ENCODE measurements around the gene NFATC4. TPM values are rescaled to one million over a fixed set of nuclear protein-coding genes. Genes with fewer than 3 reads are reported as not detected.
A peak's percentile ranks its signal among the peaks of the same experiment; 100 is the strongest.
"Not testable (repeated sequence)": the region's sequence is repeated elsewhere in the genome, so short reads cannot be mapped to it uniquely, and the experiment has no call there.

Gene NFATC4
- total RNA-seq, 1 donor from 2014 or later: 44.3 TPM

GRCh38 chr14:24387009-24387345 lies 19.0 kb downstream of the NFATC4 start:
- H3K4me1 Mint-ChIP-seq: no peaks in the 10 kb centered on the region
- H3K27me3 Mint-ChIP-seq (ENCODE audit: low read depth): peaks cover 38% of the 10 kb centered on the region
- DNase-seq (ENCODE audit: low read depth, low spot score): no peak
- no peaks in the 10 kb centered on the region for H3K36me3 Mint-ChIP-seq (ENCODE audit: low read depth)
- TF ChIP-seq CTCF (conservative IDR thresholded peaks at IDR 0.05): no peak
- H3K27ac Mint-ChIP-seq (ENCODE audit: unreplicated experiment): no peak overlapping the region
- H3K4me3 Mint-ChIP-seq: no peak overlapping the region
- no peaks in the 10 kb centered on the region for H3K9me3 Mint-ChIP-seq

DNA sequence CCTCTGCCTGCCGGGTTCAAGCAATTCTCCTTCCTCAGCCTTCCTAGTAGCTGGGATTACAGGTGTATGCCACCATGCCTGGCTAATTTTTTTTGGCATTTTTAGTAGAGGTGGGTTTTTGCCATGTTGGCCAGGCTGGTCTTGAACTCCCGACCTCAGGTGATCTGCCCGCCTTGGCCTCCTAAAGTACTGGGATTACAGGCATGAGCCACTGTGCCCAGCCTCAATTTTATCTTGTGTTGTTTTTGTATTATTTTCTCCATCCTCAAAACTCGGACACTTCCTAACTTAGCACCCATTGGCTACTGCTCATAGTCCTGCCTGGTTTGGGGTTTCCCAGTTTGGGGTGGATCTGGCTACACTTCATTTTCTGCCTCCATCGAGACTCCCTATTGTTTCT lies 19.6 kb downstream of the NFATC4 start:
- H3K27me3 Mint-ChIP-seq (ENCODE audit: low read depth): peaks cover 41% of the 10 kb centered on the region
- H3K4me3 Mint-ChIP-seq; H3K27ac Mint-ChIP-seq (ENCODE audit: unreplicated experiment); H3K4me1 Mint-ChIP-seq; DNase-seq (ENCODE audit: low read depth, low spot score); H3K9me3 Mint-ChIP-seq; H3K36me3 Mint-ChIP-seq (ENCODE audit: low read depth): not testable (repeated sequence)

DNA sequence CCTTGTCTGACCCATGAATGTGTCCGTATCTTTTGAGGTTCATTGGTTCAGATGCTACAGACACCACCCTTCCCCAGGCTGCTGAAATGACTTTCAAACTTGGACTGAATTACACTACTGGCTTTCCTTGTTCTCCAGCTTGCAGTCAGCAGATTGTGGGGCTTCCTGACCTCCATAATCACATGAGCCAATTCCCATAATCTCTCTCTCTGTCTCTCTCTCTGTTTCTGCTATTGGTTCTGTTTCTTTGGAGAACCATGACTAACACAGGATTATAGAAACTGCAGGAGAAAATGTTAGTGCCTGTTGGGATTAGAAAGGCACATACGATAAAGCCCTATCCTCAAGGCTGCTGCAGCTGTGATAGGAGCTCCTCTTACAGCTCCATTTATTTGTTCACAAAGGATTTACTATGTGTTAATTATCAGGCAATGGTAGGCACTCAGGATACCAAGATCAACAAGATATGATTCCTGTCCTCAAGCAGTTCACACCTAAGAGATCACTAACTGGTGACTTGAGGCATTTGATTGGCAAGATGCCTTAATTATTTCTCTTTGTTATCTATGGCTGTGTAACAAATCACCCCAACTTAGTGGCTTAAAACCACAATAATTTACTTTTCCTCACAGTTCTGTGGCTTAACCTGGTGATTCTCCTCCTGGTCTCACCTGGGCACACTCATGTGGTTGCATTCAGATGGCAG lies 20.6 kb downstream of the NFATC4 start:
- Mint-ChIP-seq H3K27ac (ENCODE audit: unreplicated experiment) (no peak overlapping the region), H3K9me3 (no peaks in the 10 kb centered on the region), H3K27me3 (ENCODE audit: low read depth) (peaks cover 41% of the 10 kb centered on the region), H3K4me1 (no peaks in the 10 kb centered on the region), H3K4me3 (no peak overlapping the region), H3K36me3 (ENCODE audit: low read depth) (no peaks in the 10 kb centered on the region)
- DNase-seq (ENCODE audit: low read depth, low spot score): no peak
- no peak for TF ChIP-seq CTCF (conservative IDR thresholded peaks at IDR 0.05)

DNA sequence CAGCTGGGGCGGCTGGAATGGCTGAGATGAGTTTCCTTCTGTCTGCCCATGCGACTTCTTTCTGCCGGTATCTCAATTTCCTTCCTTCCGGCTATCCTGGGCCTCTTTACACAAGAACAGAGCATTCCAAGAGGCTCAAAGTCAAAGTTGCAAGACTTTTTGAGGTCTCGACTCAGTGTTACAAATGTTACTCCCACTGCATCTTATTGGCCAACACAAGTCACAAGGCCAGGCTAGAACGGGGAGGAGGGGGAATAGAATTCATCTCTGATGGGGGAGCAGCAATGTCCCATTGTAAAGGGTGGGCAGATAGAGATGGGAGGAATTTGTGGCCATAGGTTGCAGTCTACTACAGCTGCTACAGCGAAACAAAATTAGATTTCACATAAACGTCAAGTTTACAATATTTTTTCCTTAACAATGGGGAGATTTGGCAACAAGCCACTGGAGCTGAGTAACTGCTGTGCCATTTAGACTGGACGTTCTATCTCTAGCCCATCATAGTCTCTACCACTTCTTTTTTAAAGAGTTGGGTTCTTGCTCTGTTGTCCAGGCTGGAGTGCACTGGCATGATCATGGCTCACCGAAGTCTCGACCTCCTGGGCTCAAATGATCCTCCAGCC lies 21.4 kb downstream of the NFATC4 start:
- Mint-ChIP-seq H3K4me1 (no peaks in the 10 kb centered on the region), H3K27ac (ENCODE audit: unreplicated experiment) (no peak overlapping the region), H3K9me3 (no peaks in the 10 kb centered on the region), H3K27me3 (ENCODE audit: low read depth) (peaks cover 37% of the 10 kb centered on the region), H3K4me3 (no peak overlapping the region), H3K36me3 (ENCODE audit: low read depth) (no peaks in the 10 kb centered on the region)
- no peak for TF ChIP-seq CTCF (conservative IDR thresholded peaks at IDR 0.05)
- no peak for DNase-seq (ENCODE audit: low read depth, low spot score)

DNA sequence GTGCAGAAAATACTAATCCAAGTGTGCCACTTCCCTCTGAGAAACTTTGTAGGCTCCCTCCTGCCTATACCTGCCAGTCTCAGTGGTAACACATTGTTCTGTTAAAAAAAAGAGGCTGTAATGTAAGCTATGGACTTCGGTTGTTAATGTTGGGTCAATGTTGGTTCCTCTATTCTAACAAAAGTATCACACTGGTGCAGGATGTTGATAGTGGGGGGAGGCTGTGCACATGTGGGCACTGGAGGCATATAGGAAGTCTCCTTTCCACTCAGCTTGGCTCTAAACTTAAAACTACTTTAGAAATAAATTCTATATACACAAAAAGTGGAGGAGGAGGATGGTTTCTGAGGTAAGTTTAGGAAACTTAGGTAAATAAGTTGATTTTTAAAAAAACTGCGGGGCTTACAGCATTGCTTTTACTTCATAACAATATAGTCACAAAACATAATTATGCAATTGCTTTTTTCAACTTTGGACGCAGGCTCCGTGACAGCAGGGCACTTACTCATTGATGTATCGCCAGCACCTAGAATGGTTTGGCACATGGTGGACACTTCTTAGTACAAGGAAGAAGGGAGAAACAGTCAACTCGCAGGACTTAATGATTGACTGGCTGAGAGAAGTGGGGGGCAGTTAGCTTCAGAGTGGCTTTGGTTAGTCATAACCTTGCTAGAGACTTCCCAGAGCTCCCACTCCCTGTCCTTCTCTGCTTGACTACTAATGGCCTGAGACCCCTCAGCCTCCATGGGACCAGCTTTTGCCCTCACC lies 22.9 kb downstream of the NFATC4 start:
- Mint-ChIP-seq H3K9me3 (no peaks in the 10 kb centered on the region), H3K27me3 (ENCODE audit: low read depth) (peaks cover 30% of the 10 kb centered on the region), H3K27ac (ENCODE audit: unreplicated experiment) (peak overlapping the region; percentile 47), H3K4me1 (no peaks in the 10 kb centered on the region), H3K4me3 (no peak overlapping the region), H3K36me3 (ENCODE audit: low read depth) (no peaks in the 10 kb centered on the region)
- no peak for TF ChIP-seq CTCF (conservative IDR thresholded peaks at IDR 0.05)
- no peak for DNase-seq (ENCODE audit: low read depth, low spot score)

All from neural crest cell (in vitro differentiated cells).